ENCODE measurements around the gene SDHAF2.

- TF ChIP-seq POLR2AphosphoS5 (IDR thresholded peaks at IDR 0.05; ENCODE audit: low read depth, low read length), result no peak
- TF ChIP-seq POLR2A (IDR thresholded peaks at IDR 0.05; ENCODE audit: low read depth, low read length), result no peak
- no peak for TF ChIP-seq TAF1 (IDR thresholded peaks at IDR 0.05; ENCODE audit: low read depth, low read length)
These were observed 58.8 kb downstream of the SDHAF2 start for GRCh38 chr11:61488651-61489291.

Measured in GM12891 (cell line).